Stimulated activated naive CD8-positive, alpha-beta T cell treated with anti-CD3 and anti-CD28 coated beads, Interleukin-15, amount 100 ng/mL, for 72 hours (primary cell): ENCODE results near the gene POPDC2.
A peak's percentile ranks its signal among the peaks of the same experiment; 100 is the strongest.
"Not testable (repeated sequence)": the region's sequence is repeated elsewhere in the genome, so short reads cannot be mapped to it uniquely, and the experiment has no call there.

Source experiments
- ATAC-seq: fragments of 150-1000 bp; cut with Tn5 transposase; 2 replicates; pipeline ENCODE4 v1.10.0; 2021; ENCODE audit warnings: mild to moderate bottlenecking, moderate library complexity
- DNase-seq, 2 donors: peaks; one replicate each; pipeline ENCODE4 v3.0.0; 2021 to 2022
- H3K27ac Mint-ChIP-seq, 2 donors: one replicate each; pipeline ENCODE4 v1.8.0; 2022; ENCODE audit warnings: mild to moderate bottlenecking in 2 of 2, mixed read lengths in 2 of 2, moderate library complexity in 2 of 2
- H3K27me3 Mint-ChIP-seq: one replicate; pipeline ENCODE4 v1.8.0; 2022; ENCODE audit warnings: mixed read lengths
- H3K4me1 Mint-ChIP-seq: one replicate; pipeline ENCODE4 v1.8.0; 2022; ENCODE audit warnings: mild to moderate bottlenecking, mixed read lengths
- H3K4me3 Mint-ChIP-seq, 2 donors: one replicate each; pipeline ENCODE4 v1.8.0; 2022; ENCODE audit warnings: mild to moderate bottlenecking in 2 of 2, mixed read lengths in 2 of 2, moderate library complexity in 1 of 2
- H3K9me3 Mint-ChIP-seq, 2 donors: one replicate each; pipeline ENCODE4 v1.8.0; 2022; ENCODE audit warnings: mixed read lengths in 2 of 2

Gene POPDC2, protein sequence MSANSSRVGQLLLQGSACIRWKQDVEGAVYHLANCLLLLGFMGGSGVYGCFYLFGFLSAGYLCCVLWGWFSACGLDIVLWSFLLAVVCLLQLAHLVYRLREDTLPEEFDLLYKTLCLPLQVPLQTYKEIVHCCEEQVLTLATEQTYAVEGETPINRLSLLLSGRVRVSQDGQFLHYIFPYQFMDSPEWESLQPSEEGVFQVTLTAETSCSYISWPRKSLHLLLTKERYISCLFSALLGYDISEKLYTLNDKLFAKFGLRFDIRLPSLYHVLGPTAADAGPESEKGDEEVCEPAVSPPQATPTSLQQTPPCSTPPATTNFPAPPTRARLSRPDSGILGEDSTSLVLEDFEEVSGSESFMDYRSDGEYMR

GRCh38 chr3:119660474-119661440 is at the start of gene POPDC2:
Gene POPDC2 (minus strand): TSS chr3:119660589. CDS start chr3:119660423, 166 bp downstream.
- Mint-ChIP-seq H3K27me3 (no peaks in the 10 kb centered on the region), H3K4me3 (no peak within 1 kb of the TSS), H3K4me1 (no peaks in the 10 kb centered on the region), H3K9me3 (no peaks in the 10 kb centered on the region), H3K27ac (peak within 1 kb of the TSS in 1 of 2 donors; percentile 72)
- ATAC-seq (no peak), DNase-seq (no peak)

DNA sequence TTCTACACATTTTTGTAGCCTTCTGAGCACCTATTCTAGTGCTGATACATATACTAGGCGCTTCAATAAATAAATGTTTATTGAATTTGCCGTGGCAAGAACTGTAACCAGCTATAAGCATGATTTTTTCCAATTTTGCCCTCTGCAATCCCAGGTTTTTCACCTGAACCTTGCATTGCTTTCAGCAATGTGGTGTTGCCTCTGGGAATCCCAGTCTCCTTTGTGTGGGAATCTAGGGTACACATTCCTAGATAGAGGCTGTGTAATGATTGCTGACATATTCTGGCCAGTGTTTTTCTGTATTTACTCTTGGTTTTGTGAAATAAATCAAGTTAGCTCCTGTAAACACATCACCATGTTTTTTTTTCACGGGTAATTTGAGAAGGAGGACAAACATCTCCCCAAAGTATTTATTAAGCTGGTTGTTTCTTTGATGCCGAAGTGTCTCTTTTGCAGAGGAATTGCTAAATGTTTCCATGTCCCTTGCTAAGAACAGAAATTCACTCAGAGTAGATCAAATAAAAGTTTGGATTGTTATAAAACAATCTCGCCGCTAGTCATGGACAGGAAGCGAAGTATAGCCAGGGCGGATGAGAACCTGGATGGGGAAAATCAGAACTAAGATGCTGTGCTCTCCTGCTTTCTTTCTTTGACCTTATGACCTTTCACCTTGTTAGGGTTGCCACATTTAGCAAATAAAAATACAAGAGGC is 43.6 kb upstream of the POPDC2 start:
- ATAC-seq, result no peak
- peaks cover 12% of the 10 kb centered on the region for H3K27me3 Mint-ChIP-seq
- DNase-seq, result no peak
- H3K4me1 Mint-ChIP-seq, result peaks cover 41% of the 10 kb centered on the region
- no peak overlapping the region for H3K27ac Mint-ChIP-seq
- H3K9me3 Mint-ChIP-seq, result peaks cover 0 to 5% of the 10 kb centered on the region in 2 donors
- H3K4me3 Mint-ChIP-seq, result peak overlapping the region; percentile 77 to 78

DNA sequence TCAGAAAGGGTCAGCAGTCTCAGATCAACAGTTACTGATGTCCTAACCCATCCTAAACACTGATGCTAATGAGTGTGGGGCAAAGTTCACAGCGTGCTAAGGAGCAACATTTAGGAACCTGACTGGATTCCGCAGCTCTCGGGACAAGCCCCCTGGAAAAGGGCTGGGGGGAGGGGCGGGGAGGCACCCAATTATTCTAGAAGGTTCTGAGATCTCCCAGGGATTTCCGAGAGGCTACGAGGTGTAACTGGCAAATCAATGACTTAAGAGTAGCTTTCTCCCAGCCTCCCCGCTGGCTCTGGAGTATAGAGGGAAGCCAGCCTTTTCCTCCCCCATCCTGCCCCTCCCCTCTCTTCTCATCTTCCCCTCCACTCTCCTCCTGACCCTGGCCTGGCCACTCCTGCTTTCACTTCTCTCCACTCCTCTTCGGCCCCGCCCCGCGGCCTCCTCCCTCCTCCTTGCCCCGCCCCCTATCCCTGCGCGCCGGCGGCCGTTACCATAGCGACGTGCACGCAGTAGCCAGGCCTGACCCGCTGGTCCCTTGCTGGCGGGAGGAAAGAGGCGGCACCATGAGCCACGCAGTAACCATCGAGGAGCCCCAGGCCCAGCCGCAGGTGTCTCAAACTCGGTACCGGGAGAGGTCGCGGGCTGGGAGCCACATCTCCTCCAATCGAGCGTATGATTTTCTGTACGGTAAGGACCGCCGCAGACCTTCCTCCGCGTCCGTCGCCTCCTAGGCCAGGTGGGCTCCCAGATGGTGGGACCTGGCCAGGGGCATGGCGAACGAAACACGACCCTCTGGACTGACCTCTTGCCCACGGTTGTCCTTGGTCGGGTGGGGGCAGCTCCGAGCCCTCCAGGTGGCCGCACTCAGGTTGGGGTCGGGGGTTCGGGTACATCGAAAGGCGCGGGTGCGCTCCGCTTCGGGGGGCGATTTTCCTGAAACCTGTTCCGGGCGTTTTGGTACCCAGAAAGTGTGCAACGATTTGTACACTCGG is 42.4 kb upstream of the POPDC2 start, which contains the start of gene CFAP91:
Gene CFAP91, plus strand, starts transcription at position 493 of the 998 bp plus-strand sequence. Its CDS starts 77 bp downstream, at position 570.
- peaks cover 41% of the 10 kb centered on the region for H3K4me1 Mint-ChIP-seq
- peak; percentile 65 to 83 for DNase-seq
- ATAC-seq, result peak; percentile 87
- peak within 1 kb of the TSS; percentile 77 to 78 for H3K4me3 Mint-ChIP-seq
- no peak within 1 kb of the TSS for H3K27ac Mint-ChIP-seq
- peaks cover 12% of the 10 kb centered on the region for H3K27me3 Mint-ChIP-seq
- peaks cover 0 to 5% of the 10 kb centered on the region in 2 donors for H3K9me3 Mint-ChIP-seq

GRCh38 chr3:119700920-119701734 is 40.7 kb upstream of the POPDC2 start:
- ATAC-seq (peak; percentile 59), DNase-seq (no peak)
- peaks cover 12% of the 10 kb centered on the region for H3K27me3 Mint-ChIP-seq
- peaks cover 0 to 5% of the 10 kb centered on the region in 2 donors for H3K9me3 Mint-ChIP-seq
- H3K27ac Mint-ChIP-seq, result peak overlapping the region; percentile 95 to 96
- peak overlapping the region; percentile 29 to 67 for H3K4me3 Mint-ChIP-seq
- peaks cover 41% of the 10 kb centered on the region for H3K4me1 Mint-ChIP-seq

DNA sequence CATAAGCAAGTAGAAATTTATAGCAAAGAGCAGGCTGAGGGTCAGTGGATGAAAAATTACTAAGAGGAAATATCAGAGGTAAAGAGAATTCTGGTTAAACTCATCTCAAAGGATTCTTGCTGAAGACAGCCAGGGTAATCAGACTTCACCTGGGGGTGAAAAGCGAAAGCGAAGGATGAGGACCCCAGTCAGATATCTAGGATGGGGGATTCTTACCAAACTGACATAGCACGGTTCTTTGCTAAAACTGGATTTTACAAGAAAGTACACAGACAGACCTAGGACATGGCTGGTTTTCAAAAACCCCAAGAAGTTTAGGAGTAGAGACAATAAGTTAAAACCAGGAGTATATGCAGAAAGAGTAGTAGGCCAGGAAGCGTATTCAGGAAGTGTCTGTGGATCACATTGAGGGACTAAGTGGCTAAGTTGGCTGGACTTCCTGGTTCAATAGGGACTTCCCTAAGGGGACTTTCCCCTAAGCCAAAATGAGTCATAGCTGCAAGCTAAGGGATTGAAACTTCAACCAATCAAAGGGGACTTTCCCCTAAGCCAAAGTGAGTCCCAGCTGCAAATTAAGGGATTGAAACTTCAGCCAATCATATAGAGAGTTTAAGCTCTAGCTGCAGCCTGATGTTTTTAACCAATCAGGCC is 40.0 kb upstream of the POPDC2 start:
- ATAC-seq (peak; percentile 68), DNase-seq (peak; percentile 42 to 60)
- peak overlapping the region; percentile 29 to 67 for H3K4me3 Mint-ChIP-seq
- peaks cover 0 to 5% of the 10 kb centered on the region in 2 donors for H3K9me3 Mint-ChIP-seq
- H3K4me1 Mint-ChIP-seq, result peaks cover 41% of the 10 kb centered on the region
- H3K27me3 Mint-ChIP-seq, result peaks cover 12% of the 10 kb centered on the region
- peak overlapping the region; percentile 95 to 96 for H3K27ac Mint-ChIP-seq

DNA sequence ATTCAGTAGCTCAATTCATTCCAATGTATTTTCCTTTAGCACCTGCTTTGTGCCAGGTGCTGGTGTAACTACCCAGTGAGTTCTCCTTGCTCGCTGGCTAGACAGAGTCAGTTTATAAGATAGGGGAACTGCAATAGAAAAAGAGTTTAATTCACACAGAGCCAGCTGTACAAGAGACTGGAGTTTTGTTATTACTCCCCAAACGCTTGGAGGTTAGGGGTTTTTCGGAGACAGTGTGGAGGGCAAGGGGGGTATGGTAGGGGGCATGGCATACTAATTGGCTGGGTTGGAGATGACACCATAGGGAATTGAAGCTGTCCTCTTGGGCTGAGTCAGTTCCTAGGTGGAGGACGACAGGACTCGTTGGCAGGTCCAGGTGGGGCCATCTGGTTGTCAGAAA is 37.0 kb upstream of the POPDC2 start:
- peaks cover 7% of the 10 kb centered on the region for H3K27me3 Mint-ChIP-seq
- H3K4me3 Mint-ChIP-seq, result no peak overlapping the region
- H3K27ac Mint-ChIP-seq, result no peak overlapping the region
- H3K9me3 Mint-ChIP-seq, result peaks cover 0 to 5% of the 10 kb centered on the region in 2 donors
- no peak for ATAC-seq
- DNase-seq, result no peak
- peaks cover 27% of the 10 kb centered on the region for H3K4me1 Mint-ChIP-seq

DNA sequence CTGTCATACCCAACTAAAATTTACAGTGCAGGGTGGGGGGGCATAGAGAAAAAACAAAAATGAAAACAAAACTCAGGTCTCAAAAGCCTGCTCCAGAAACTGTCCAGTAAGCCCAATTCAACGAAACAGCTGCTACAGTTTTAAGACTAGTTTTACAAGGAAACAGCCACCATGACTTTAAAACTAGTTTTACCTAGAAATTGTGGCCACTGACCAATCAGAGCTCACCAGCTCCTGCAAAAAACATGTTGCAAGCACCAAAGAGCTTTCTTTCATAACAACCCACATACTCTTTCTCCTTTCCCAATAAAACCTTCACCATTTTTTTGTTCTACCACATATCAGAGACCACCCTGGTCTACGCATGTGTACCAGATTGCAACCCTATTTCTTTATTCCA is 35.1 kb upstream of the POPDC2 start:
- ATAC-seq (no peak), DNase-seq (no peak)
- Mint-ChIP-seq H3K4me1 (peaks cover 9% of the 10 kb centered on the region), H3K27me3 (peaks cover 7% of the 10 kb centered on the region), H3K27ac (no peak overlapping the region), H3K4me3 (no peak overlapping the region), H3K9me3 (peaks cover 0 to 5% of the 10 kb centered on the region in 2 donors)

- Mint-ChIP-seq H3K4me1 (no peaks in the 10 kb centered on the region), H3K4me3 (no peak overlapping the region), H3K27ac (no peak overlapping the region), H3K27me3 (peaks cover 14% of the 10 kb centered on the region), H3K9me3 (peaks cover 8 to 11% of the 10 kb centered on the region in 2 donors)
- DNase-seq (no peak), ATAC-seq (no peak)
These were observed 29.8 kb upstream of the POPDC2 start for GRCh38 chr3:119690043-119690656.

DNA sequence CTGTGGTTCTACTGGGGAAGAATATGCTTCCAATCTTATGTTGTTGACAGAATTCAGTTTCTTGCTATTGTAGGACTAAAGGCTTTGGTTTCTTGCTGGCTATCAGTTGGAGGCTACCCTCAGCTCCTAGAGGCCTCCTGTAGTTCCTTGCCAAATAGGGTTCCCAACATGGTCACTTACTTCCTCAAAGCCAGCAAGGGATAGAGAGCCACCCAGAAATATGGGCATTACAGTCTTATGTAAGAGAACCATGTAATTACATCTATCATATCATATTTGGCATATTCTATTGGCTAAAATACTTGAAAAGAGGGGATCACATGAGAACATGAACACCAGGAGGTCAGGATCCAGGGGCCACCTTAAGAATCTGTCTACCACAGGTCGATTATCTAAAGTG is 23.0 kb upstream of the POPDC2 start:
- peaks cover 8 to 11% of the 10 kb centered on the region in 2 donors for H3K9me3 Mint-ChIP-seq
- H3K27ac Mint-ChIP-seq, result no peak overlapping the region
- no peaks in the 10 kb centered on the region for H3K4me1 Mint-ChIP-seq
- ATAC-seq (no peak), DNase-seq (no peak)
- peaks cover 7% of the 10 kb centered on the region for H3K27me3 Mint-ChIP-seq
- H3K4me3 Mint-ChIP-seq, result no peak overlapping the region

- DNase-seq, result no peak
- ATAC-seq, result no peak
- H3K4me1 Mint-ChIP-seq, result peaks cover 2% of the 10 kb centered on the region
These were observed 20.9 kb upstream of the POPDC2 start for GRCh38 chr3:119681279-119681678.

DNA sequence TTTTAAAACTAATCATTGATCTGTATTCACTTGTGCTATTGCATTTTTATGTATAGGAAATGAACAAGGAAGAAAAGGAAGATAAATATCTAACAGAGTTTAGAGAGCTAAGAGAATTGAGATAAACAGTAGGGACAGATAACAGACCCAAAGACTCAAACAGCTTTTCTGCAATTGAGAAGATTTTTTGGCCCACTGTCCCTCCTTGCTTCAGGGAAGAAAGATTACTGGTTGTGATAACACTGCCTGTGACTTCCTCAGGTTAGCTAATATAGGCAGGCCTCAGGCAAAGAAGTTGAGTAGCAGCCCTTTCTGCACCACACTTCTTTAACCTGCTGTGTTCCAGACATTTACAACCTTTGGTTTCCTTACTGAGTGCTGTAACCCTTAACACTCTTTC is 19.5 kb upstream of the POPDC2 start:
- Mint-ChIP-seq H3K9me3 (no peaks in the 10 kb centered on the region), H3K4me1 (peaks cover 16% of the 10 kb centered on the region), H3K4me3 (no peak overlapping the region), H3K27me3 (no peaks in the 10 kb centered on the region), H3K27ac (peak overlapping the region in 1 of 2 donors; percentile 40)
- no peak for DNase-seq
- ATAC-seq, result no peak

More at GRCh38 chr3:119681279-119681678, 20.9 kb upstream of the POPDC2 start:
- no peaks in the 10 kb centered on the region for H3K9me3 Mint-ChIP-seq
- H3K27ac Mint-ChIP-seq, result no peak overlapping the region
- H3K27me3 Mint-ChIP-seq, result no peaks in the 10 kb centered on the region
- H3K4me3 Mint-ChIP-seq, result no peak overlapping the region

GRCh38 chr3:119678209-119678608 is 17.8 kb upstream of the POPDC2 start:
- not testable (repeated sequence) for H3K27ac Mint-ChIP-seq, H3K4me3 Mint-ChIP-seq, ATAC-seq, H3K9me3 Mint-ChIP-seq, H3K27me3 Mint-ChIP-seq, DNase-seq
- peaks cover 21% of the 10 kb centered on the region for H3K4me1 Mint-ChIP-seq

DNA sequence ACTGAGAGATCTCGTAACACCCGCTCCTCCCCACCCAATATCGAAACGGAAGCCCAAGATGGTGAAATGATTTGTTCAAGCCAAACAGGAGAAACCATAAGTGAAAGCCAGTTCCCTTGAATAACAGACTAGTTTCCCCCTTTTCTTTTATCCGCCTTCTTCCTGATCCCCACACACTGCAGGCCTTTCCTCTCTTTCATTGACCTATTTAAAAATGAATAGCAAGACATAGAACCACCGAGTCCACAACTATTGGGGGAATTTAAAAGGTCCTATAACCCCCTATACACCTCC is 17.2 kb upstream of the POPDC2 start:
- Mint-ChIP-seq H3K4me1 (peaks cover 25% of the 10 kb centered on the region), H3K27me3 (no peaks in the 10 kb centered on the region), H3K27ac (peak overlapping the region; percentile 96 to 98), H3K4me3 (peak overlapping the region; percentile 84 to 90), H3K9me3 (no peaks in the 10 kb centered on the region)
- ATAC-seq, result no peak
- no peak for DNase-seq
